ENCODE measurements around the gene TRIM64.
"Not testable (repeated sequence)": the region's sequence is repeated elsewhere in the genome, so short reads cannot be mapped to it uniquely, and the experiment has no call there.

Gene TRIM64, protein sequence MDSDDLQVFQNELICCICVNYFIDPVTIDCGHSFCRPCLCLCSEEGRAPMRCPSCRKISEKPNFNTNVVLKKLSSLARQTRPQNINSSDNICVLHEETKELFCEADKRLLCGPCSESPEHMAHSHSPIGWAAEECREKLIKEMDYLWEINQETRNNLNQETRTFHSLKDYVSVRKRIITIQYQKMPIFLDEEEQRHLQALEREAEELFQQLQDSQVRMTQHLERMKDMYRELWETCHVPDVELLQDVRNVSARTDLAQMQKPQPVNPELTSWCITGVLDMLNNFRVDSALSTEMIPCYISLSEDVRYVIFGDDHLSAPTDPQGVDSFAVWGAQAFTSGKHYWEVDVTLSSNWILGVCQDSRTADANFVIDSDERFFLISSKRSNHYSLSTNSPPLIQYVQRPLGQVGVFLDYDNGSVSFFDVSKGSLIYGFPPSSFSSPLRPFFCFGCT

DNA sequence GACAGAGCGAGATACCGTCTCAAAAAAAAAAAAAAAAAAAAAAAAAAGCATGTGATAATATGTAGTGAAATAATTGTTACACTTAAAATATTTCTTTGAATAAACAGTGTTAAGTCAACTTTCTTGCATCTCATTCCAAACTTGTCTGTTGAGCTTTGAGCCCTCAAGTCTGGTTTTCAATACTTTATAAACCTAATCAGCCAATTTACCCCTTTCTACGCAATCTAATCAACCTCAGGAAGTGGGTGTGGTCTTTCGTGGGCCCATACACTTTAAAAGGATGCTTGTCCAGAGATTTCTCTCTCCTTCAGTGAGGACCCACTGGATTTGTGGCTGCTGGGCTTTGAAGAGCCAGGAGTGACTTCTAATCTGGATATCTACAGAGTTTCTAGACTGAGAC, at the start of gene TRIM64:
Gene TRIM64 (plus strand): TSS at position 301 of the 400 bp plus-strand sequence. CDS start 2,467 bp downstream, outside the sequence.
- not testable (repeated sequence) for DNase-seq (ENCODE audit: low read depth in 2 of 2, low spot score in 1 of 2)

DNA sequence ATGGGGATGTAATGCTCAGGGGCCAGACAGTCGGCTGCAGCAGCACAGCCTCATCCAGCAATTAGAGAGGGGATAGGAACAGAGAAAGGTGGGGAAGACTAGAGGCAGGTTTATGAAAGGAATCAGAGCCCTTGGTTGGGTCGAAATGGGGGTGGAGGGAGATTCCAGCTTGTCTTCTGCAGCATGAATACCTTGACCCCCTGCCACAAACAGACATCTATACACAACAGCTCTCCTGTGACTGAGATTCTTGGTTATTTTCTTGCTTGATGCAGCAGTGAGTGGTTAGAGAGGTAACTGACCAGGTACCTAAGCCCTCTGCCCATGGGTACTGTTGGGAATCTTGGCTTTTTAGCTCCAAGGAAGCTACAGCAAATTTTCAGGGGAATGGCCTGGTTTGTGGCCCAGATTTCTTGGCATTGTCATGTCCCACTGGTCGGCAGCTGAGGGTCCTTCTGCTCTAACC, 43.6 kb upstream of the TRIM64 start, which contains the start of gene TRIM49D1:
Gene TRIM49D1 (minus strand): TSS at position 51 of the 466 bp plus-strand sequence. CDS start 4,535 bp downstream, outside the sequence.
- DNase-seq (ENCODE audit: low read depth in 2 of 2, low spot score in 1 of 2), result no peak

DNA sequence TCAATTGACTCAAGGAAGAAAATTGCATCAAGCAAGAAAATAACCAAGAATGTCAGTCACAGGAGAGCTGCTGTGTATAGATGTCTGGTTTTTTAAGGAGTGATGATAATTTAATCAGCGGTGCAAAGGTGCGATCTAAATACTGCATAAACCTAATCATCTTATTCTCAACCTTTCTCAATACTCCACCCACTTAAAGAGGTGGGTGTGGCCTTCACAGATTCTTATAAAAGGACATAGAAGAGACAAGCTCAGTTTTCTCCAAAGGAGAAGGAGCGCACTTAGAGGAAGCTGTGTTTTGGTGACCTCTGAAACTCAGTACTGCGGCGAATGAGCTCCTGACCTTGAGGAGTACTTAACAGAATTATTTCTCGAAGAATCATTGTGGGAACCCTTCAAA, 42.1 kb upstream of the TRIM64 start, which contains the start of gene TRIM49D2:
Gene TRIM49D2 (plus strand): TSS at position 301 of the 400 bp plus-strand sequence. CDS start 2,698 bp downstream, outside the sequence.
- DNase-seq (ENCODE audit: low read depth in 2 of 2, low spot score in 1 of 2), result not testable (repeated sequence)

DNA sequence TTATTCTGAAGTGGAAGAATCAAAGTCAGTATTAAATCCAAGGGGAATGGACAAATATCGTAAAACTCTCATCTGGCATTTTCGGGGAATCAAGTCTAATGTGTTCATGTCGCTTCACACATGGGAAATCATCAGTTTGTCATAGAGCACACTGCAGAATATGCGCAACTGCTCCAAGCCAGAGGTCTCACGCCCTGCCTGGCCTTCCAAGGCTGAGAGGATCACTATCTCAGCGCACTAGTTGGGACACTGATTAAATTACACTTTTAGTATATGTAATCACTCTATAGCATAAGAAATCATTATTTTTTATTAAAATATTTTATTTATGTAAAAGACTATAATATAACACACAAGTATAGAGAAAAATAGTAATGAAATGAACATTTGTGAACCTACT, 5.0 kb upstream of the TRIM64 start:
- not testable (repeated sequence) for DNase-seq (ENCODE audit: low read depth in 2 of 2, low spot score in 1 of 2)
